Measurements from ENCODE around the gene MFAP5. TPM values are rescaled to one million over a fixed set of nuclear protein-coding genes. Genes with fewer than 3 reads are reported as not detected.

The MFAP5 gene
- total RNA-seq, 1 experiment from 2014 or later: not detected

DNA sequence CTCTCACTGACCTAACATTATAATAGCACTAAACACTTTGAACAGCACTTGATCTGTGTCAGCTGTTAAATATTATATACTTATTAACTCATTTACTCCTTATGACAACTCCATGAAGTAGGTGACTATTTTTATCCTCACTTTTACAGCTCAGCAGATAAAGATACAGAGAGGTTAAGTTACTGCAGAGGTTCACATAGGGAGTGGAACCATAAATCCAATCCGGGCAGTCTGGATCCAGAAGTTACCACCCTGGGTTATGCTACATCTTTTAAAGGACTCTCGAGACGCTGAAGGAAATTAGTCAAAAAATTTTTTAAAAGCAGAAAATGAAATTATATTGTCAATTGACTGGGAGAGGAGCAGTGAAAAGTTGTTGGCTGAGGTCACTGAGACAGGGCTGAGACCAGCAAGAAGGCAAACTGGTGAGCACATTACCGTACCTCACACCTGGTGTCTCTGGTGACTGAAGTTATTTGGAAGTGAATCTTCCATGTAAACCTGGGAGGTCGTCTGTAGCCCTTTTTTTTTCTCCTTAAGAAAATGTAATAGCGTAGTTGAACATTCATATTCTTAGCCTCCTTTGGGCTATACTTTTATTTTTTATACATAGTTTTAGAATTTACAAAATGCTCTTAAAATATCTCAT is 33.9 kb upstream of the MFAP5 start:
- no peak for ATAC-seq
- no peaks in the 10 kb centered on the region; the same call in 1 of the 2 replicates for H3K4me1 ChIP-seq (ENCODE audit: insufficient read depth, low read length)

DNA sequence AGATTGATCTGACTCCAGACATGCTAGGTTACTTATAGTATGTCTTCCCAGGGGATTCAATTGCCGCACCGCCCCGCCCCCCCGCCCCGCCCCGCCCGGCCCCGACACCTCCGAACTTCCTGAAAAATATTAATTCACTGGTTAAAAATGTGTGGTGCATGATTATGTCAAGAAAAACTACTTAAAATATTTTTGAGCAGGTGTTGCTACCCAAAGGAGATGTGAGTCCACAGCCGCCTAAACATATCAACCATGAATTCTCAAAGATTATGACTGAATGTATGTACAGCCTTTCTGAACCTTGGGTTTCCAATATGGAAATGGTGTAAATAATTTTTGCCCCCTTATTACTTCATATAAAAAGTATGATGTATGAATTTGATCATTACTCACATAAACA is 32.5 kb upstream of the MFAP5 start:
- no peaks in the 10 kb centered on the region for H3K9me3 ChIP-seq (ENCODE audit: low read length)
- ChIA-PET POLR2A (ENCODE audit: unreplicated experiment) (no interaction called here), CTCF (no interaction called here)
- H3K27ac ChIP-seq (ENCODE audit: low read length): no peak overlapping the region
- no peaks in the 10 kb centered on the region; the same call in 1 of the 2 replicates for H3K4me1 ChIP-seq (ENCODE audit: insufficient read depth, low read length)
- TF ChIP-seq, protein P1, sequence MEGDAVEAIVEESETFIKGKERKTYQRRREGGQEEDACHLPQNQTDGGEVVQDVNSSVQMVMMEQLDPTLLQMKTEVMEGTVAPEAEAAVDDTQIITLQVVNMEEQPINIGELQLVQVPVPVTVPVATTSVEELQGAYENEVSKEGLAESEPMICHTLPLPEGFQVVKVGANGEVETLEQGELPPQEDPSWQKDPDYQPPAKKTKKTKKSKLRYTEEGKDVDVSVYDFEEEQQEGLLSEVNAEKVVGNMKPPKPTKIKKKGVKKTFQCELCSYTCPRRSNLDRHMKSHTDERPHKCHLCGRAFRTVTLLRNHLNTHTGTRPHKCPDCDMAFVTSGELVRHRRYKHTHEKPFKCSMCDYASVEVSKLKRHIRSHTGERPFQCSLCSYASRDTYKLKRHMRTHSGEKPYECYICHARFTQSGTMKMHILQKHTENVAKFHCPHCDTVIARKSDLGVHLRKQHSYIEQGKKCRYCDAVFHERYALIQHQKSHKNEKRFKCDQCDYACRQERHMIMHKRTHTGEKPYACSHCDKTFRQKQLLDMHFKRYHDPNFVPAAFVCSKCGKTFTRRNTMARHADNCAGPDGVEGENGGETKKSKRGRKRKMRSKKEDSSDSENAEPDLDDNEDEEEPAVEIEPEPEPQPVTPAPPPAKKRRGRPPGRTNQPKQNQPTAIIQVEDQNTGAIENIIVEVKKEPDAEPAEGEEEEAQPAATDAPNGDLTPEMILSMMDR (conservative IDR thresholded peaks at IDR 0.05; ENCODE audit: low read depth, low read length): no peak
- TF ChIP-seq EZH2 (IDR thresholded peaks at IDR 0.05; ENCODE audit: low read length, unreplicated experiment): no peak
- TF ChIP-seq EZH2phosphoT487 (IDR thresholded peaks at IDR 0.05; ENCODE audit: borderline replicate concordance, low read length): no peak
- ATAC-seq (no peak), DNase-seq (no peak)
- peaks cover 48% of the 10 kb centered on the region for H3K27me3 ChIP-seq (ENCODE audit: low read length)
- no peaks in the 10 kb centered on the region for H3K9me2 ChIP-seq (replicated peaks; ENCODE audit: low read length)
- H2AFZ ChIP-seq (ENCODE audit: low read length): no peak overlapping the region
- H3K9ac ChIP-seq (ENCODE audit: low read length): no peak overlapping the region
- no peaks in the 10 kb centered on the region for H4K20me1 ChIP-seq (ENCODE audit: low read length)
- no peaks in the 10 kb centered on the region for H3F3A ChIP-seq (ENCODE audit: low read length, unreplicated experiment)
- H3K36me3 ChIP-seq (ENCODE audit: low read depth, low read length): no peaks in the 10 kb centered on the region
- H3K4me3 ChIP-seq (ENCODE audit: low read length): no peak overlapping the region
- BruUV-seq (replicated peaks): no TSS peak
- H3K4me2 ChIP-seq (ENCODE audit: low read length): no peak overlapping the region
- no peaks in the 10 kb centered on the region for H3K79me2 ChIP-seq (ENCODE audit: low read length)
- intact Hi-C loops (cut with micrococcal nuclease): no loop called here

More for the DNA sequence above, 33.9 kb upstream of the MFAP5 start:
- H3K9me2 ChIP-seq (replicated peaks; ENCODE audit: low read length): no peaks in the 10 kb centered on the region
- H3K9ac ChIP-seq (ENCODE audit: low read length): no peak overlapping the region
- H3K79me2 ChIP-seq (ENCODE audit: low read length): no peaks in the 10 kb centered on the region
- peaks cover 48% of the 10 kb centered on the region for H3K27me3 ChIP-seq (ENCODE audit: low read length)
- H3K4me2 ChIP-seq (ENCODE audit: low read length): peak overlapping the region; percentile 71; the same call in 1 of the 2 replicates
- no TSS peak for BruUV-seq (replicated peaks)
- ChIA-PET POLR2A (ENCODE audit: unreplicated experiment) (no interaction called here), CTCF (no interaction called here)
- H3K36me3 ChIP-seq (ENCODE audit: low read depth, low read length): no peaks in the 10 kb centered on the region
- no peak for DNase-seq
- TF ChIP-seq EZH2 (IDR thresholded peaks at IDR 0.05; ENCODE audit: low read length, unreplicated experiment) (no peak), EZH2phosphoT487 (IDR thresholded peaks at IDR 0.05; ENCODE audit: borderline replicate concordance, low read length) (no peak)
- TF ChIP-seq, protein P1 (conservative IDR thresholded peaks at IDR 0.05; ENCODE audit: low read depth, low read length): no peak
- H3F3A ChIP-seq (ENCODE audit: low read length, unreplicated experiment): no peaks in the 10 kb centered on the region
- H3K27ac ChIP-seq (ENCODE audit: low read length): no peak overlapping the region
- H3K9me3 ChIP-seq (ENCODE audit: low read length): no peaks in the 10 kb centered on the region
- H4K20me1 ChIP-seq (ENCODE audit: low read length): no peaks in the 10 kb centered on the region
- no peak overlapping the region for H3K4me3 ChIP-seq (ENCODE audit: low read length)
- H2AFZ ChIP-seq (ENCODE audit: low read length): no peak overlapping the region
- intact Hi-C loops (cut with micrococcal nuclease): no loop called here

DNA sequence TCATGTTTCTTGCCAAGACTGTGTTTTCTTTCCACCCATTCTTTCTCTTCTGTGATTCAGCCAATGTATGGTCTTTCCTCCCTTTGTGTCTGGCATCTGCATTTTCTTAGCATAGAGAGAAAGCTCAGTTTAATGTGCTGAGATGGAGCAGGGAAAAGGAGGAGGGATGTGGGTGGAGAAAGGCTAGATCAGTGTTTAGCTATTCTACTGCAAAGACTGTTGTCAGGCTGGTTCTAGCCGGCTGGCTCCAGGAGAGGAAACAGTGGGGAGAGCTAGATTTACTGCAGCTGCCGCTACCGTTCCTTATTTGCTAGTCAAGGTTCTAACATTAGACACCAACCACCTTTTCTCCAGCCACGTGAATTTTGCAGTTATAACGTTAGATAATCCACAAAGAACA is 29.9 kb upstream of the MFAP5 start:
- BruUV-seq (replicated peaks): no TSS peak
- ATAC-seq: no peak
- no peak for TF ChIP-seq EZH2 (IDR thresholded peaks at IDR 0.05; ENCODE audit: low read length, unreplicated experiment)
- TF ChIP-seq, protein P1 (conservative IDR thresholded peaks at IDR 0.05; ENCODE audit: low read depth, low read length): no peak
- Histone ChIP-seq H3K27me3 (ENCODE audit: low read length) (peaks cover 35% of the 10 kb centered on the region), H3K4me2 (ENCODE audit: low read length) (no peak overlapping the region), H3K79me2 (ENCODE audit: low read length) (no peaks in the 10 kb centered on the region), H3K9me3 (ENCODE audit: low read length) (no peaks in the 10 kb centered on the region), H3K9ac (ENCODE audit: low read length) (no peak overlapping the region), H3K36me3 (ENCODE audit: low read depth, low read length) (no peaks in the 10 kb centered on the region), H3K9me2 (replicated peaks; ENCODE audit: low read length) (no peaks in the 10 kb centered on the region), H4K20me1 (ENCODE audit: low read length) (no peaks in the 10 kb centered on the region), H3K27ac (ENCODE audit: low read length) (no peak overlapping the region), H3K4me3 (ENCODE audit: low read length) (no peak overlapping the region), H3K4me1 (ENCODE audit: insufficient read depth, low read length) (no peaks in the 10 kb centered on the region), H3F3A (ENCODE audit: low read length, unreplicated experiment) (no peaks in the 10 kb centered on the region), H2AFZ (ENCODE audit: low read length) (no peak overlapping the region)
- POLR2A ChIA-PET (ENCODE audit: unreplicated experiment): no interaction called here
- DNase-seq: no peak
- CTCF ChIA-PET: interaction anchor here (0.6 kb wide), 1 partner anchor 37 kb away, joined by 5 read pairs; no protein-coding TSS in a partner anchor
- intact Hi-C loops (cut with micrococcal nuclease): no loop called here

All from PC-3 (cell line).